Activated CD8-positive, alpha-beta memory T cell treated with anti-CD3 and anti-CD28 coated beads for 36 hours (primary cell): ENCODE data around the gene PHF21A. TPM values are rescaled to one million over a fixed set of nuclear protein-coding genes. Genes with fewer than 3 reads are reported as not detected.

ENCODE experiments used
- CTCF ChIA-PET: fragments of 350-600 bp; sonication (Branson Sonifier 250); formaldehyde crosslinking; loops from one replicate; lab custom pipeline; 2021; ENCODE audit warnings: antibody characterized with exemption; lab: Charles Lee
- POLR2A ChIA-PET: fragments of 350-600 bp; sonication (Branson Sonifier 250); formaldehyde crosslinking; loops from one replicate; lab custom pipeline; 2021; ENCODE audit warnings: antibody characterized with exemption; lab: Charles Lee
- total RNA-seq, 2 experiments: library from RNA; stranded (reverse); gene quantifications; one replicate each; pipeline ENCODE4 v1.2.3, GENCODE V29; 2021

Gene PHF21A
- total RNA-seq, 2 experiments from 2014 or later: 28.2 to 30.6 TPM

GRCh38 chr11:45886816-45887520 lies 234.3 kb downstream of the PHF21A start:
- POLR2A ChIA-PET: no interaction called here
- CTCF ChIA-PET: no interaction called here

GRCh38 chr11:45885921-45886721 lies 235.1 kb downstream of the PHF21A start:
- POLR2A ChIA-PET: no interaction called here
- CTCF ChIA-PET: no interaction called here

GRCh38 chr11:45885274-45885920 lies 235.9 kb downstream of the PHF21A start, which contains the start of gene MAPK8IP1:
Gene MAPK8IP1, plus strand, starts transcription at chr11:45885651. Its CDS starts 170 bp downstream, at chr11:45885821.
- ChIA-PET POLR2A (no interaction called here), CTCF (no interaction called here)

GRCh38 chr11:45884596-45885185 lies 236.6 kb downstream of the PHF21A start:
- POLR2A ChIA-PET: no interaction called here
- CTCF ChIA-PET: no interaction called here

Other genes starting within 250 kb of the PHF21A start
- 1 to 10 TPM in 1 of 2 experiments, under 1 TPM in 1; 0.91 to 1.0 TPM for gene MAPK8IP1, start 235.8 kb downstream of the PHF21A start, total RNA-seq
- 1 to 10 TPM; 1.1 to 1.2 TPM for gene FREY1, start 214.2 kb downstream of the PHF21A start, total RNA-seq
- 10 to 100 TPM; 32.1 to 35.3 TPM for gene PEX16, start 203.6 kb downstream of the PHF21A start, total RNA-seq
- gene LARGE2, start 198.8 kb downstream of the PHF21A start, total RNA-seq: 1 to 10 TPM; 2.4 to 2.9 TPM
- not detected for gene CREB3L1, start 156.2 kb upstream of the PHF21A start, total RNA-seq
- 10 to 100 TPM; 76.0 to 81.4 TPM for gene DGKZ, start 226.0 kb upstream of the PHF21A start, total RNA-seq